Activated CD8-positive, alpha-beta T cell treated with anti-CD3 and anti-CD28 coated beads for 36 hours (primary cell): ENCODE results near the gene CNIH3. TPM values are rescaled to one million over a fixed set of nuclear protein-coding genes. Genes with fewer than 3 reads are reported as not detected.

Experiments used
- ATAC-seq: fragments of 200-7000 bp; cut with Tn5 transposase; one replicate; pipeline ENCODE4 v1.10.0; 2021; ENCODE audit warnings: mild to moderate bottlenecking, moderate library complexity
- CTCF ChIA-PET: fragments of 350-600 bp; sonication (Branson Sonifier 250); formaldehyde crosslinking; loops from one replicate; lab custom pipeline; 2021; ENCODE audit warnings: antibody characterized with exemption; lab: Charles Lee
- POLR2A ChIA-PET: fragments of 350-600 bp; sonication (Branson Sonifier 250); formaldehyde crosslinking; loops from one replicate; lab custom pipeline; 2021; ENCODE audit warnings: antibody characterized with exemption; lab: Charles Lee
- DNase-seq: peaks from one replicate; pipeline ENCODE4 v3.0.0-alpha.2; 2020
- H3K27ac Mint-ChIP-seq: one replicate; pipeline ENCODE4 v1.8.0; 2021; ENCODE audit warnings: mild to moderate bottlenecking, mixed read lengths
- H3K27me3 Mint-ChIP-seq: one replicate; pipeline ENCODE4 v1.8.0; 2021; ENCODE audit warnings: mixed read lengths
- H3K36me3 Mint-ChIP-seq: one replicate; pipeline ENCODE4 v1.8.0; 2021; ENCODE audit warnings: low read depth, mixed read lengths
- H3K4me1 Mint-ChIP-seq: one replicate; pipeline ENCODE4 v1.8.0; 2021; ENCODE audit warnings: low read depth, mixed read lengths
- H3K4me3 Mint-ChIP-seq: one replicate; pipeline ENCODE4 v1.8.0; 2021; ENCODE audit warnings: mild to moderate bottlenecking, moderate library complexity, mixed read lengths
- H3K9me3 Mint-ChIP-seq: one replicate; pipeline ENCODE4 v1.8.0; 2021; ENCODE audit warnings: mixed read lengths
- CTCF ChIP-seq: fragments of 200-600 bp; IDR thresholded peaks from one replicate; pipeline ENCODE4 v1.8.0; 2022; ENCODE audit warnings: antibody characterized with exemption, mild to moderate bottlenecking
- intact Hi-C: fragments of 100-400 bp; cut with micrococcal nuclease; formaldehyde crosslinking; loops from one replicate; pipeline ENCODE4 v1.10.0; 2022
- total RNA-seq, 2 experiments: library from RNA; stranded (reverse); gene quantifications; one replicate each; pipeline ENCODE4 v1.2.3, GENCODE V29; 2021

The CNIH3 gene
- total RNA-seq, 2 experiments from 2014 or later, result 1.6 to 2.1 TPM

GRCh38 chr1:224739303-224739996 lies 123.3 kb downstream of the CNIH3 start:
- CTCF ChIA-PET, result no interaction called here
- ATAC-seq, result no peak
- H3K4me1 Mint-ChIP-seq, result peaks cover 19% of the 10 kb centered on the region
- no peaks in the 10 kb centered on the region for H3K27me3 Mint-ChIP-seq
- no peak for DNase-seq
- no peak overlapping the region for H3K4me3 Mint-ChIP-seq
- POLR2A ChIA-PET, result no interaction called here
- H3K9me3 Mint-ChIP-seq, result no peaks in the 10 kb centered on the region
- intact Hi-C loops, result no loop called here
- no peaks in the 10 kb centered on the region for H3K36me3 Mint-ChIP-seq
- no peak for TF ChIP-seq CTCF
- no peak overlapping the region for H3K27ac Mint-ChIP-seq

GRCh38 chr1:224739997-224740684 lies 124.0 kb downstream of the CNIH3 start:
- TF ChIP-seq CTCF, result no peak
- no peaks in the 10 kb centered on the region for H3K36me3 Mint-ChIP-seq
- intact Hi-C loops, result no loop called here
- no peaks in the 10 kb centered on the region for H3K27me3 Mint-ChIP-seq
- POLR2A ChIA-PET, result no interaction called here
- H3K4me1 Mint-ChIP-seq, result peaks cover 16% of the 10 kb centered on the region
- ATAC-seq, result peak; percentile 32
- DNase-seq, result no peak
- H3K4me3 Mint-ChIP-seq, result no peak overlapping the region
- CTCF ChIA-PET, result no interaction called here
- H3K9me3 Mint-ChIP-seq, result no peaks in the 10 kb centered on the region
- H3K27ac Mint-ChIP-seq, result no peak overlapping the region

- intact Hi-C loops, result no loop called here
- Mint-ChIP-seq H3K27ac (no peak overlapping the region), H3K36me3 (no peaks in the 10 kb centered on the region), H3K4me3 (no peak overlapping the region), H3K4me1 (peaks cover 18% of the 10 kb centered on the region), H3K27me3 (no peaks in the 10 kb centered on the region), H3K9me3 (no peaks in the 10 kb centered on the region)
- ATAC-seq, result no peak
- no peak for TF ChIP-seq CTCF
- DNase-seq, result no peak
- ChIA-PET POLR2A (interaction anchor here (0.5 kb wide), 1 partner anchor 321 kb away, joined by 3 read pairs; no protein-coding TSS in a partner anchor), CTCF (no interaction called here)
Measured at GRCh38 chr1:224740685-224741052, 124.6 kb downstream of the CNIH3 start.

- Mint-ChIP-seq H3K9me3 (no peaks in the 10 kb centered on the region), H3K4me3 (no peak overlapping the region), H3K27me3 (no peaks in the 10 kb centered on the region), H3K36me3 (no peaks in the 10 kb centered on the region), H3K4me1 (peaks cover 27% of the 10 kb centered on the region), H3K27ac (no peak overlapping the region)
- no peak for ATAC-seq
- ChIA-PET CTCF (no interaction called here), POLR2A (no interaction called here)
- no peak for TF ChIP-seq CTCF
- intact Hi-C loops, result no loop called here
- no peak for DNase-seq
Measured at GRCh38 chr1:224742349-224742748, 126.2 kb downstream of the CNIH3 start.

- no peaks in the 10 kb centered on the region for H3K27me3 Mint-ChIP-seq
- TF ChIP-seq CTCF, result no peak
- no peaks in the 10 kb centered on the region for H3K36me3 Mint-ChIP-seq
- H3K4me3 Mint-ChIP-seq, result no peak overlapping the region
- DNase-seq (no peak), ATAC-seq (no peak)
- no peaks in the 10 kb centered on the region for H3K9me3 Mint-ChIP-seq
- ChIA-PET POLR2A (no interaction called here), CTCF (no interaction called here)
- intact Hi-C loops, result no loop called here
- H3K27ac Mint-ChIP-seq, result no peak overlapping the region
- H3K4me1 Mint-ChIP-seq, result peaks cover 31% of the 10 kb centered on the region
Measured at GRCh38 chr1:224743608-224744164, 127.6 kb downstream of the CNIH3 start.
